ENCODE data around the gene RSPRY1. TPM values are rescaled to one million over a fixed set of nuclear protein-coding genes. Genes with fewer than 3 reads are reported as not detected.
"Not testable (repeated sequence)": the region's sequence is repeated elsewhere in the genome, so short reads cannot be mapped to it uniquely, and the experiment has no call there.

RSPRY1 gene
- total and polyA plus RNA-seq, 8 donors = 32.5 to 46.8 (median 39.8) TPM

GRCh38 chr16:57184887-57185445, 1.2 kb upstream of the RSPRY1 start:
- intact Hi-C loops (cut with DNase I) = no loop called here
- TF ChIP-seq CTCF (IDR thresholded peaks at IDR 0.05) = no peak
- no peaks in the 10 kb centered on the region for H3K27me3 ChIP-seq
- no peaks in the 10 kb centered on the region for H3K36me3 ChIP-seq
- ATAC-seq = no peak
- peak overlapping the region; percentile 89 to 95 for H3K4me3 ChIP-seq
- no peak for DNase-seq
- peaks cover 0 to 45% of the 10 kb centered on the region in 2 donors for H3K4me1 ChIP-seq
- peak overlapping the region in 1 of 2 donors; percentile 91 for H3K27ac ChIP-seq
- no peaks in the 10 kb centered on the region for H3K9me3 ChIP-seq

- H3K4me3 ChIP-seq = peak overlapping the region; percentile 89 to 95
- peak; percentile 26 for ATAC-seq
- peaks cover 0 to 50% of the 10 kb centered on the region in 2 donors for H3K4me1 ChIP-seq
- no peak for TF ChIP-seq CTCF (IDR thresholded peaks at IDR 0.05)
- intact Hi-C loops (cut with DNase I) = no loop called here
- peak; percentile 39 to 88 (median 48) for DNase-seq
- H3K36me3 ChIP-seq = no peaks in the 10 kb centered on the region
- H3K27me3 ChIP-seq = no peaks in the 10 kb centered on the region
- no peaks in the 10 kb centered on the region for H3K9me3 ChIP-seq
- H3K27ac ChIP-seq = peak overlapping the region; percentile 86 to 91
Measured at GRCh38 chr16:57185446-57185944, 634 bp upstream of the RSPRY1 start.

- no peaks in the 10 kb centered on the region for H3K9me3 ChIP-seq
- no peaks in the 10 kb centered on the region for H3K27me3 ChIP-seq
- DNase-seq = peak in 2 of 4 donors; percentile 36 to 45
- H3K36me3 ChIP-seq = no peaks in the 10 kb centered on the region
- H3K4me1 ChIP-seq = peaks cover 0 to 66% of the 10 kb centered on the region in 2 donors
- ATAC-seq = peak; percentile 10
- peak overlapping the region; percentile 91 for H3K27ac ChIP-seq
- H3K4me3 ChIP-seq = peak overlapping the region; percentile 87 to 95
- no peak for TF ChIP-seq CTCF (IDR thresholded peaks at IDR 0.05)
- intact Hi-C loops (cut with DNase I) = no loop called here
Measured at GRCh38 chr16:57186872-57187854, 1.0 kb downstream of the RSPRY1 start.

GRCh38 chr16:57187902-57188710, 2.0 kb downstream of the RSPRY1 start:
- intact Hi-C loops (cut with DNase I); ATAC-seq; DNase-seq; H3K27me3 ChIP-seq; H3K9me3 ChIP-seq; H3K36me3 ChIP-seq: not testable (repeated sequence)
- peaks cover 0 to 70% of the 10 kb centered on the region in 2 donors for H3K4me1 ChIP-seq
- H3K27ac ChIP-seq = peak overlapping the region; percentile 91
- peak overlapping the region; percentile 87 to 95 for H3K4me3 ChIP-seq

- Histone ChIP-seq H3K4me1 (peaks cover 0 to 70% of the 10 kb centered on the region in 2 donors), H3K27ac (no peak overlapping the region), H3K4me3 (no peak overlapping the region), H3K9me3 (no peaks in the 10 kb centered on the region), H3K36me3 (no peaks in the 10 kb centered on the region), H3K27me3 (no peaks in the 10 kb centered on the region)
- ATAC-seq (no peak), DNase-seq (no peak)
- intact Hi-C loops (cut with DNase I) = no loop called here
- TF ChIP-seq CTCF (IDR thresholded peaks at IDR 0.05) = no peak
Measured at GRCh38 chr16:57188711-57189002, 2.5 kb downstream of the RSPRY1 start.

- H3K9me3 ChIP-seq; intact Hi-C loops (cut with DNase I); H3K36me3 ChIP-seq; DNase-seq; H3K4me3 ChIP-seq; ATAC-seq; H3K27me3 ChIP-seq; H3K27ac ChIP-seq: not testable (repeated sequence)
- peaks cover 0 to 70% of the 10 kb centered on the region in 2 donors for H3K4me1 ChIP-seq
Measured at GRCh38 chr16:57189527-57189926, 3.4 kb downstream of the RSPRY1 start.
